ENCODE data around the gene STIP1. TPM values are rescaled to one million over a fixed set of nuclear protein-coding genes. Genes with fewer than 3 reads are reported as not detected.
A peak's percentile ranks its signal among the peaks of the same experiment; 100 is the strongest.

STIP1 gene
- total and polyA plus RNA-seq, 9 of the 15 experiments (the other 6 are each of a cell fraction or from before 2014, with no cell fraction given) = 58.1 to 465 (median 346) TPM

DNA sequence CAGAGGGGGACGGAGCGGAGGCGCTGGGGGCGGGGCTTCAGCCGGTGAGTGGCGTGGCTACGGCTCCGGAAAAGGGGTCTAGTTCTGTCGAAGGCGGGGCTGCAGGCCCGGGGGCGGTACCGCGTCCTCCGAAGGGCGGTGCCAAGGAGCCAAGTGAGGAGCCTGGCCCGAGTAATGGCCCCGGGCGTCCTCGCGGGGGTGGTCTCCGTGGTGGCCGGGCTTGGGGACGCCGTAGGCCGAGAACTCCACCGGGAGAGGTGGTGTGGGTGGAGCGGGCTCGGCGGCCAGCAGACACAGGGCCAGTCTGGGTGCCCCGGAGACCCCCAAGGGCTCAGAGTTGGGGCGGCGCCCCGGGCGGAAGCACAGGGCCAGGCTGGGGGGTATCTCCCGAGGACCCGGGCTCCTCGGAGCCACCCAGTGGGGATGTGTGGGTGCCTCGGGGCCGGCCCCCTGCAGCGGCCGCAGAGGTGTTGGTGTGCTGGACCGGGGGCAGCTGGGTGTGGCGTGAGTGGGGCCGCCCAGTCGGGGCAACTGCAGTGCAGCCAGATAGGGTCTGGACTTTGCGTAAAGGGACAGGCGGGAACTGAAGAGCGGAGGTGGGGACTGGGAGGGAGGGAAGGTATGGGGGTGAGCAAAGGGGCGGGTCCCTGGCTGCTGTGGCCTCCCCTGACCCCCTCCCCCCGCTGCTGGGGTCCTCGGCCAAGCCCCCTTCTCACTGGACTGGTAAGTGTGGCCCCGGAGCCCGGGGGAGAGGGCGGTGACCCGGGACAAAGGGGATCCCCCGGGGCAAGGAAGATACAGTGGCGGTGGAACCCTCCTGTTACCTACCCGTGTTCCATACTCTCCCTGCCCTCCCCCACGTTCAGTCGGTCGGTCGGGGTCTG, 55.8 kb downstream of the STIP1 start (continued):
- TF ChIP-seq, protein P1, sequence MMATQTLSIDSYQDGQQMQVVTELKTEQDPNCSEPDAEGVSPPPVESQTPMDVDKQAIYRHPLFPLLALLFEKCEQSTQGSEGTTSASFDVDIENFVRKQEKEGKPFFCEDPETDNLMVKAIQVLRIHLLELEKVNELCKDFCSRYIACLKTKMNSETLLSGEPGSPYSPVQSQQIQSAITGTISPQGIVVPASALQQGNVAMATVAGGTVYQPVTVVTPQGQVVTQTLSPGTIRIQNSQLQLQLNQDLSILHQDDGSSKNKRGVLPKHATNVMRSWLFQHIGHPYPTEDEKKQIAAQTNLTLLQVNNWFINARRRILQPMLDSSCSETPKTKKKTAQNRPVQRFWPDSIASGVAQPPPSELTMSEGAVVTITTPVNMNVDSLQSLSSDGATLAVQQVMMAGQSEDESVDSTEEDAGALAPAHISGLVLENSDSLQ (IDR thresholded peaks at IDR 0.05) = peak; percentile 98
- TF ChIP-seq ZNF766 (CRISPR knock-in tag; conservative IDR thresholded peaks at IDR 0.05) = no peak
- TF ChIP-seq ATF7 (IDR thresholded peaks at IDR 0.05) = no peak
- peak; percentile 77 for TF ChIP-seq NFRKB (IDR thresholded peaks at IDR 0.05; ENCODE audit: low read depth)
- TF ChIP-seq, protein P2, sequence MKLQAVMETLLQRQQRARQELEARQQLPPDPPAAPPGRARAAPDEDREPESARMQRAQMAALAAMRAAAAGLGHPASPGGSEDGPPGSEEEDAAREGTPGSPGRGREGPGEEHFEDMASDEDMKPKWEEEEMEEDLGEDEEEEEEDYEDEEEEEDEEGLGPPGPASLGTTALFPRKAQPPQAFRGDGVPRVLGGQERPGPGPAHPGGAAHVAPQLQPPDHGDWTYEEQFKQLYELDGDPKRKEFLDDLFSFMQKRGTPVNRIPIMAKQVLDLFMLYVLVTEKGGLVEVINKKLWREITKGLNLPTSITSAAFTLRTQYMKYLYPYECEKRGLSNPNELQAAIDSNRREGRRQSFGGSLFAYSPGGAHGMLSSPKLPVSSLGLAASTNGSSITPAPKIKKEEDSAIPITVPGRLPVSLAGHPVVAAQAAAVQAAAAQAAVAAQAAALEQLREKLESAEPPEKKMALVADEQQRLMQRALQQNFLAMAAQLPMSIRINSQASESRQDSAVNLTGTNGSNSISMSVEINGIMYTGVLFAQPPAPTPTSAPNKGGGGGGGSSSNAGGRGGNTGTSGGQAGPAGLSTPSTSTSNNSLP (IDR thresholded peaks at IDR 0.05; ENCODE audit: borderline replicate concordance, low read depth, low read length) = no peak
- TF ChIP-seq RBBP5 (IDR thresholded peaks at IDR 0.05; ENCODE audit: borderline replicate concordance, insufficient read depth, low read length, poor library complexity, severe bottlenecking) = peak; percentile 52
- TF ChIP-seq FOXK1 (CRISPR knock-in tag; IDR thresholded peaks at IDR 0.05; ENCODE audit: borderline replicate concordance) = no peak
- TF ChIP-seq ZNF143 (CRISPR knock-in tag; IDR thresholded peaks at IDR 0.05) = 0 out of 2 replicates have a peak, but pooled peaks have one; percentile 40
- TF ChIP-seq FOXM1 (IDR thresholded peaks at IDR 0.05; ENCODE audit: low read depth) = no peak
- no peak for TF ChIP-seq FOXM1 (CRISPR knock-in tag; IDR thresholded peaks at IDR 0.05; ENCODE audit: low read depth)
- TF ChIP-seq ELF2 (CRISPR knock-in tag; IDR thresholded peaks at IDR 0.05) = 0 out of 2 replicates have a peak, but pooled peaks have one; percentile 29
- peak; percentile 66 for TF ChIP-seq ZBTB7A (IDR thresholded peaks at IDR 0.05; ENCODE audit: borderline replicate concordance, control insufficient read depth, low read depth, low read length)
- TF ChIP-seq NFIC (IDR thresholded peaks at IDR 0.05) = peak; percentile 21; the same call in 1 of the 2 replicates
- TF ChIP-seq, protein P3, sequence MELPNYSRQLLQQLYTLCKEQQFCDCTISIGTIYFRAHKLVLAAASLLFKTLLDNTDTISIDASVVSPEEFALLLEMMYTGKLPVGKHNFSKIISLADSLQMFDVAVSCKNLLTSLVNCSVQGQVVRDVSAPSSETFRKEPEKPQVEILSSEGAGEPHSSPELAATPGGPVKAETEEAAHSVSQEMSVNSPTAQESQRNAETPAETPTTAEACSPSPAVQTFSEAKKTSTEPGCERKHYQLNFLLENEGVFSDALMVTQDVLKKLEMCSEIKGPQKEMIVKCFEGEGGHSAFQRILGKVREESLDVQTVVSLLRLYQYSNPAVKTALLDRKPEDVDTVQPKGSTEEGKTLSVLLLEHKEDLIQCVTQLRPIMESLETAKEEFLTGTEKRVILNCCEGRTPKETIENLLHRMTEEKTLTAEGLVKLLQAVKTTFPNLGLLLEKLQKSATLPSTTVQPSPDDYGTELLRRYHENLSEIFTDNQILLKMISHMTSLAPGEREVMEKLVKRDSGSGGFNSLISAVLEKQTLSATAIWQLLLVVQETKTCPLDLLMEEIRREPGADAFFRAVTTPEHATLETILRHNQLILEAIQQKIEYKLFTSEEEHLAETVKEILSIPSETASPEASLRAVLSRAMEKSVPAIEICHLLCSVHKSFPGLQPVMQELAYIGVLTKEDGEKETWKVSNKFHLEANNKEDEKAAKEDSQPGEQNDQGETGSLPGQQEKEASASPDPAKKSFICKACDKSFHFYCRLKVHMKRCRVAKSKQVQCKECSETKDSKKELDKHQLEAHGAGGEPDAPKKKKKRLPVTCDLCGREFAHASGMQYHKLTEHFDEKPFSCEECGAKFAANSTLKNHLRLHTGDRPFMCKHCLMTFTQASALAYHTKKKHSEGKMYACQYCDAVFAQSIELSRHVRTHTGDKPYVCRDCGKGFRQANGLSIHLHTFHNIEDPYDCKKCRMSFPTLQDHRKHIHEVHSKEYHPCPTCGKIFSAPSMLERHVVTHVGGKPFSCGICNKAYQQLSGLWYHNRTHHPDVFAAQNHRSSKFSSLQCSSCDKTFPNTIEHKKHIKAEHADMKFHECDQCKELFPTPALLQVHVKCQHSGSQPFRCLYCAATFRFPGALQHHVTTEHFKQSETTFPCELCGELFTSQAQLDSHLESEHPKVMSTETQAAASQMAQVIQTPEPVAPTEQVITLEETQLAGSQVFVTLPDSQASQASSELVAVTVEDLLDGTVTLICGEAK (IDR thresholded peaks at IDR 0.05) = peak; percentile 76
- TF ChIP-seq, protein P3 (CRISPR knock-in tag; IDR thresholded peaks at IDR 0.05) = no peak
